ENCODE results near the gene ASIC5.

The ASIC5 gene

GRCh38 chr4:155891058-155891457 lies 25.0 kb upstream of the ASIC5 start:
- TF ChIP-seq YY1 (IDR thresholded peaks at IDR 0.05; ENCODE audit: insufficient read depth, insufficient read length): no peak
- TF ChIP-seq ZNF274 (IDR thresholded peaks at IDR 0.05; ENCODE audit: low read depth, low read length): no peak
- TF ChIP-seq SUZ12 (IDR thresholded peaks at IDR 0.05; ENCODE audit: extremely low read depth, insufficient read depth, insufficient read length): no peak
- no peaks in the 10 kb centered on the region for H3K27me3 ChIP-seq (ENCODE audit: insufficient read depth, insufficient read length)
- no peak overlapping the region for H3K9ac ChIP-seq (ENCODE audit: insufficient read length, low read depth)
- H3K9me3 ChIP-seq (ENCODE audit: insufficient read depth, low read length): peaks cover 16% of the 10 kb centered on the region; the same call in 1 of the 2 replicates
- DNase-seq (ENCODE audit: low read depth, low spot score): no peak
- no peak overlapping the region for H3K4me3 ChIP-seq (ENCODE audit: insufficient read length, low read depth)
- no peaks in the 10 kb centered on the region for H3K36me3 ChIP-seq (ENCODE audit: insufficient read depth, insufficient read length, low read length)
- H3K4me1 ChIP-seq (ENCODE audit: insufficient read depth, insufficient read length): no peaks in the 10 kb centered on the region

GRCh38 chr4:155889946-155890345 lies 23.9 kb upstream of the ASIC5 start:
- no peaks in the 10 kb centered on the region for H3K4me1 ChIP-seq (ENCODE audit: insufficient read depth, insufficient read length)
- no peak overlapping the region for H3K4me3 ChIP-seq (ENCODE audit: insufficient read length, low read depth)
- TF ChIP-seq ZNF274 (IDR thresholded peaks at IDR 0.05; ENCODE audit: low read depth, low read length): no peak
- TF ChIP-seq SUZ12 (IDR thresholded peaks at IDR 0.05; ENCODE audit: extremely low read depth, insufficient read depth, insufficient read length): no peak
- TF ChIP-seq YY1 (IDR thresholded peaks at IDR 0.05; ENCODE audit: insufficient read depth, insufficient read length): no peak
- H3K36me3 ChIP-seq (ENCODE audit: insufficient read depth, insufficient read length, low read length): no peaks in the 10 kb centered on the region
- no peak overlapping the region for H3K9ac ChIP-seq (ENCODE audit: insufficient read length, low read depth)
- H3K27me3 ChIP-seq (ENCODE audit: insufficient read depth, insufficient read length): no peaks in the 10 kb centered on the region
- DNase-seq (ENCODE audit: low read depth, low spot score): no peak
- peaks cover 16% of the 10 kb centered on the region; the same call in 1 of the 2 replicates for H3K9me3 ChIP-seq (ENCODE audit: insufficient read depth, low read length)

- Histone ChIP-seq H3K27me3 (ENCODE audit: insufficient read depth, insufficient read length) (no peaks in the 10 kb centered on the region), H3K4me1 (ENCODE audit: insufficient read depth, insufficient read length) (no peaks in the 10 kb centered on the region), H3K4me3 (ENCODE audit: insufficient read length, low read depth) (no peak overlapping the region), H3K9ac (ENCODE audit: insufficient read length, low read depth) (no peak overlapping the region), H3K9me3 (ENCODE audit: insufficient read depth, low read length) (peaks cover 16% of the 10 kb centered on the region; the same call in 1 of the 2 replicates), H3K36me3 (ENCODE audit: insufficient read depth, insufficient read length, low read length) (no peaks in the 10 kb centered on the region)
- TF ChIP-seq ZNF274 (IDR thresholded peaks at IDR 0.05; ENCODE audit: low read depth, low read length) (no peak), YY1 (IDR thresholded peaks at IDR 0.05; ENCODE audit: insufficient read depth, insufficient read length) (no peak), SUZ12 (IDR thresholded peaks at IDR 0.05; ENCODE audit: extremely low read depth, insufficient read depth, insufficient read length) (no peak)
- DNase-seq (ENCODE audit: low read depth, low spot score): no peak
These were observed 23.1 kb upstream of the ASIC5 start for GRCh38 chr4:155889031-155889793.

- Histone ChIP-seq H3K9ac (ENCODE audit: insufficient read length, low read depth) (no peak overlapping the region), H3K4me3 (ENCODE audit: insufficient read length, low read depth) (no peak overlapping the region), H3K27me3 (ENCODE audit: insufficient read depth, insufficient read length) (no peaks in the 10 kb centered on the region), H3K9me3 (ENCODE audit: insufficient read depth, low read length) (peaks cover 16% of the 10 kb centered on the region; the same call in 1 of the 2 replicates), H3K36me3 (ENCODE audit: insufficient read depth, insufficient read length, low read length) (no peaks in the 10 kb centered on the region), H3K4me1 (ENCODE audit: insufficient read depth, insufficient read length) (no peaks in the 10 kb centered on the region)
- DNase-seq (ENCODE audit: low read depth, low spot score): no peak
- TF ChIP-seq SUZ12 (IDR thresholded peaks at IDR 0.05; ENCODE audit: extremely low read depth, insufficient read depth, insufficient read length) (no peak), ZNF274 (IDR thresholded peaks at IDR 0.05; ENCODE audit: low read depth, low read length) (no peak), YY1 (IDR thresholded peaks at IDR 0.05; ENCODE audit: insufficient read depth, insufficient read length) (no peak)
These were observed 21.9 kb upstream of the ASIC5 start for GRCh38 chr4:155887847-155888570.

GRCh38 chr4:155887045-155887444 lies 21.0 kb upstream of the ASIC5 start:
- Histone ChIP-seq H3K27me3 (ENCODE audit: insufficient read depth, insufficient read length) (no peaks in the 10 kb centered on the region), H3K36me3 (ENCODE audit: insufficient read depth, insufficient read length, low read length) (no peaks in the 10 kb centered on the region), H3K4me3 (ENCODE audit: insufficient read length, low read depth) (no peak overlapping the region), H3K9ac (ENCODE audit: insufficient read length, low read depth) (no peak overlapping the region), H3K4me1 (ENCODE audit: insufficient read depth, insufficient read length) (no peaks in the 10 kb centered on the region), H3K9me3 (ENCODE audit: insufficient read depth, low read length) (peaks cover 16% of the 10 kb centered on the region; the same call in 1 of the 2 replicates)
- TF ChIP-seq SUZ12 (IDR thresholded peaks at IDR 0.05; ENCODE audit: extremely low read depth, insufficient read depth, insufficient read length): no peak
- no peak for TF ChIP-seq YY1 (IDR thresholded peaks at IDR 0.05; ENCODE audit: insufficient read depth, insufficient read length)
- DNase-seq (ENCODE audit: low read depth, low spot score): no peak

GRCh38 chr4:155885666-155886065 lies 19.6 kb upstream of the ASIC5 start:
- Histone ChIP-seq H3K4me1 (ENCODE audit: insufficient read depth, insufficient read length) (no peaks in the 10 kb centered on the region), H3K9ac (ENCODE audit: insufficient read length, low read depth) (no peak overlapping the region)
- TF ChIP-seq ZNF274 (IDR thresholded peaks at IDR 0.05; ENCODE audit: low read depth, low read length) (no peak), YY1 (IDR thresholded peaks at IDR 0.05; ENCODE audit: insufficient read depth, insufficient read length) (no peak), SUZ12 (IDR thresholded peaks at IDR 0.05; ENCODE audit: extremely low read depth, insufficient read depth, insufficient read length) (no peak)

GRCh38 chr4:155883895-155884294 lies 17.8 kb upstream of the ASIC5 start:
- Histone ChIP-seq H3K4me3 (ENCODE audit: insufficient read length, low read depth) (no peak overlapping the region), H3K9ac (ENCODE audit: insufficient read length, low read depth) (no peak overlapping the region)

More at GRCh38 chr4:155885666-155886065, 19.6 kb upstream of the ASIC5 start:
- no peaks in the 10 kb centered on the region for H3K27me3 ChIP-seq (ENCODE audit: insufficient read depth, insufficient read length)
- H3K9me3 ChIP-seq (ENCODE audit: insufficient read depth, low read length): peaks cover 2% of the 10 kb centered on the region; the same call in 1 of the 2 replicates
- no peak overlapping the region for H3K4me3 ChIP-seq (ENCODE audit: insufficient read length, low read depth)
- no peaks in the 10 kb centered on the region for H3K36me3 ChIP-seq (ENCODE audit: insufficient read depth, insufficient read length, low read length)
- no peak for DNase-seq (ENCODE audit: low read depth, low spot score)

More at GRCh38 chr4:155883895-155884294, 17.8 kb upstream of the ASIC5 start:
- Histone ChIP-seq H3K4me1 (ENCODE audit: insufficient read depth, insufficient read length) (no peaks in the 10 kb centered on the region), H3K9me3 (ENCODE audit: insufficient read depth, low read length) (no peaks in the 10 kb centered on the region), H3K36me3 (ENCODE audit: insufficient read depth, insufficient read length, low read length) (no peaks in the 10 kb centered on the region), H3K27me3 (ENCODE audit: insufficient read depth, insufficient read length) (no peaks in the 10 kb centered on the region)
- TF ChIP-seq YY1 (IDR thresholded peaks at IDR 0.05; ENCODE audit: insufficient read depth, insufficient read length): no peak
- no peak for TF ChIP-seq ZNF274 (IDR thresholded peaks at IDR 0.05; ENCODE audit: low read depth, low read length)
- TF ChIP-seq SUZ12 (IDR thresholded peaks at IDR 0.05; ENCODE audit: extremely low read depth, insufficient read depth, insufficient read length): no peak
- no peak for DNase-seq (ENCODE audit: low read depth, low spot score)
